GM21423 (cell line): ENCODE results near the gene DMAC2.
"Not testable (repeated sequence)": the region's sequence is repeated elsewhere in the genome, so short reads cannot be mapped to it uniquely, and the experiment has no call there.

ENCODE experiments used
- ATAC-seq: cut with Tn5 transposase; IDR thresholded peaks from one replicate; pipeline ENCODE4 v1.9.1; 2021; ENCODE audit warnings: mild to moderate bottlenecking, moderate library complexity; ENCODE audit not compliant: unreplicated experiment

DMAC2 gene

DNA sequence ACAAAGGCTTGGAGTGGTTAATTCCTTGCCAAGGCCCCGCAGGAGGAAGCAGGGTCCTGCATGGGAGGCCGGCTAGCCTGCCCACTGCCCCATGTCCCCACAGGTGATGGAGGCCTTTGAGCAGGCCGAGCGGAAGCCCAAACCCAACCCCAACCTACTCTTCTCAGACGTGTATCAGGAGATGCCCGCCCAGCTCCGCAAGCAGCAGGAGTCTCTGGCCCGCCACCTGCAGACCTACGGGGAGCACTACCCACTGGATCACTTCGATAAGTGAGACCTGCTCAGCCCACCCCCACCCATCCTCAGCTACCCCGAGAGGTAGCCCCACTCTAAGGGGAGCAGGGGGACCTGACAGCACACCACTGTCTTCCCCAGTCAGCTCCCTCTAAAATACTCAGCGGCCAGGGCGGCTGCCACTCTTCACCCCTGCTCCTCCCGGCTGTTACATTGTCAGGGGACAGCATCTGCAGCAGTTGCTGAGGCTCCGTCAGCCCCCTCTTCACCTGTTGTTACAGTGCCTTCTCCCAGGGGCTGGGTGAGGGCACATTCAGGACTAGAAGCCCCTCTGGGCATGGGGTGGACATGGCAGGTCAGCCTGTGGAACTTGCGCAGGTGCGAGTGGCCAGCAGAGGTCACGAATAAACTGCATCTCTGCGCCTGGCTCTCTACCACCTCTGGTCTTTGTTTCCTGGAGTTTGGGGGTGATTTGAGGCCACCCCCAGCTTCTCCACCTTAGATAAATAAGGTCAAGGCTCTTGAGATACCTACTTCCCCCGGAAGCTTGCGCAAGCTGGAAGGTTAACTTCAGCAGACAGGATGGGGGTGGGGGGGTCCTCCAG, 15.2 kb downstream of the DMAC2 start:
- ATAC-seq, result no peak

DNA sequence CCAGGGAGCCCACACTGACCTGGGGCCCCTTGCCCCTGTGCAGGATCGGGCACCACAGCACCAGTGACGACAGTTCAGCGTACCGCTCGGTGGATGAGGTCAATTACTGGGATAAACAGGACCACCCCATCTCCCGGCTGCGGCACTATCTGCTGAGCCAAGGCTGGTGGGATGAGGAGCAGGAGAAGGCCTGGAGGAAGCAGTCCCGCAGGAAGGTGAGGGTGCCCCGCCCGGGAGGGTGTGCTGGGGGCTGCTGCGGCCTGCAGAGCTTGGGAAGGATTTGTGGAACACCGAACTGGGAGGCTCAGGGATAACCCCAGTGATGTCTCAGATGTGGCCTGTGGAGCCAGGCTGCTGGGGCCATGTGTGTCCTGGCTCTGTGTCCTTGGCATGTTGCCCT, 16.8 kb downstream of the DMAC2 start:
- ATAC-seq, result no peak

DNA sequence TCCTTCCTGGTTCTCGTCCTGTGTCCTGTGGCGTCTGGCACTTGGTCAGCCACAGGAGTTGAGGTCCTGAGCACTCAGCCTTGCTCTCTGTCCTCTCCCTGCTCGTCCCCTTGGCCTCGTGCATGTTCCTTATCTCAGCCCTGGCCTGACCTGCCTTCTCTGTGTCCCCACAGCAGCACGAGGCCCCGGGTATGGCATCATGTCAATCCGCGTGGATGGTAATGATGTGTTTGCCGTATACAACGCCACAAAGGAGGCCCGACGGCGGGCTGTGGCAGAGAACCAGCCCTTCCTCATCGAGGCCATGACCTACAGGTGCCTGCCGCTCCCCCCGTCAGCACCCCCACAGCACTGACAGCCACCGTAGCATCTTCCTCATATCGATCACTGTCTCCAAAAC, 17.3 kb downstream of the DMAC2 start:
- ATAC-seq, result no peak

DNA sequence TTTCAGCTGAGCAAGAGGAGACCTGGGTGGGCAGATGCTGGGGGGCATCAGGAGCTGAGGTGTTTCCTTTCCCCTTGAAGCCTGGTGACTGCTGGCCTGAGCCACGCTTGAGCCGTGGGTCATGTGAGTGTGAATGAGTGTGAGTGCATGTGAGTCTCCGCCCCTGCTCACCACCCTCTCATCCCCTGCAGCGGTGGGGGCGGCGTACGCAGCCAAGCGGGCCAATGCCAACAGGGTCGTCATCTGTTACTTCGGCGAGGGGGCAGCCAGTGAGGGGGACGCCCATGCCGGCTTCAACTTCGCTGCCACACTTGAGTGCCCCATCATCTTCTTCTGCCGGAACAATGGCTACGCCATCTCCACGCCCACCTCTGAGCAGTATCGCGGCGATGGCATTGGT, 17.7 kb downstream of the DMAC2 start:
- no peak for ATAC-seq

DNA sequence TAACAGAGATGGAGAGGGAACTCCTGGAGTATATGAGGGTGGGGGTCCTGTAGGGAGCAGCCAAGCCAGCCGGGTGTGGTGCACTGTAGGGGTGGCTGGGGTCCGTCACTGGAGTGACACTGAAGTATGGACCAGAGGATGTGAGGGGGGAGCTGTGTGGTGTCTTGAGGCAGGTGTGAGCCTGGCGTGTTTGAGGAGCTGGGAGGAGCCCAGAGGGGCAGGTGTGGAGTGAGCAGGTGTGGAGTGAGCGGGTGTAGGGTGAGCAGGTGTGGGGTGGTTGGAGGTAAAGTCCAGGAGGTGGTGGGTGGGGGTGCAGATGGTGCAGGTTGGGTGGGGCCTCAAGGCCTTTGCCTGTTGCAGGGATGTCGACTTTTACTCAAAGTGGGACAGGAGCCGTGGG, 18.4 kb downstream of the DMAC2 start:
- ATAC-seq, result no peak

DNA sequence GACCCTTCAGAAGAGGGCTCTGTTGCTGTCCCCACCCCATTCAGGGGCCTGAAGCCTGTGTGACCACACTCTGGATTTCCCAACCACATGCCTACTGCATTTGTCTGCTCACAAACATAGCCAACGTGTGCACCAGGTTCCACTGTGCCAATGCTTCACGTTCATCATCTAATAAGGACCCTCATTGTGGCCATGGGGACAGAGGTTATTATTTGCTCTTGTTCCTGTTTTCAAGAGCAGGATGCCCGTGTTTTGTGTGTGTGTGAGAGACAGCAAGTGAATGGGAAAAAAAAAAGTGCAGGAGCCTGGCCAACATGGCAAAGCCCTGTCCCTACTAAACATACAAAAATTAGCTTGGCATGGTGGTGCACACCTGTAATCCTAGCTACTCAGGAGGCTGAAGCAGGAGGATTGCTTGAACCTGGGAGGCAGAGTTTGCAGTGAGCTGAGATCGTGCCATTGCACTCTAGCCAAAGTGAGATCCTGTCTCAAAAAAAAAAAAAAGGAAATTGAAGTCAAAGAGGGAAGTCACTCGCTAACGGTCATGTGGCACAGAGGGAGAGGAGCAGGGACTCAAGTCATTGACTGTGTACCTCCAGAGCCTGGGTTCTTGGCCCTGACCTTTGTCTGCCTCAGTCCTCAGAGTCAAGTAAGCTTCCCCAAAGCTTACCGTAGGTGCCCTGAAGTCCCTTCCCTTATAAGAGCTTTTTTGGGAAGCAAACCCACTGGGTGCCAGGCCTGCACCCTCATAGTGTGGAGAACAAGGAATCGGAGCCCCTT, 19.4 kb downstream of the DMAC2 start:
- no peak for ATAC-seq

DNA sequence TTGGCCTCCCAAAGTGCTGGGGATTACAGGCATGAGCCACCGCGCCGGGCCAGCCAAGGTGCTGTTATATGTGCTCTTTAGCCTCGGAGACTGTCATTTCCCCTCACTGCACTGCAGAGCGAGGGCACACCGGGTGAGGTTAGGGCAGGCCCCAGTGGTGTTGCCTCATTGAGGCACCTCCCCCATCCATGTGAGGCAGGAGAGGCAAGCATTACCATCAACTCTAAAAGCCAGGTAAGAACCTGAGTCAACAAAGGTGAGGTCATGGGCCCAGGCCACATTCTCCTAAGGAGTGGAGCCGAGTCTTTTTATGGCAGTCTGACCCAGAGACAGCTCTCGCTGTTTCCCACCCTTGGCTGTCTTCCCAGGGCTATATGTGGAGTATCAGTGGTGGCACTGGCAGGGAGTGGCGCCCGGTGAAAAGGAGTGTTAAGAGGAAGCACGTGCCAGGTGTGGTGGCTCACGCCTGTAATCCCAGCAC, 23.5 kb downstream of the DMAC2 start:
- ATAC-seq, result no peak

DNA sequence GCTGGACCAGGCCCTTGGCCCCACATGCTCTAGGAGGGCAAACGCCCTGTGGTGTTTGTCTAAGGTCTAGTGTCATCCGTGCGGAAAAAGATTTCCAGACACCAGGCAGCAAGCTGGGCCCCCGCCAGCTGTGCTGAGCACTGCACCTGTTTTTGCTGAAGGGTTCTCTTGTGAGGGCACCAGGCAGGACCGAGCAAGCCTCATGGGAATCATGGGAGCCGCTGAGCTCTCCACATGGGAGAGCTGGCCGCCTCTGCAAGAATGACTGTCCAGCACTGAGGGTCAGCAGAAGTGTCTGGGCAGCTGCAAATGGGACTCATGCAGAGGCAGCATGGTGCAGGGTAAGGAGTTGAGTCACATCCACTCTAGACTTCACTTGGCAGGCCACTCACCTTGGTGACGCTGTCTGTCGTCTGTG, 24.5 kb downstream of the DMAC2 start:
- ATAC-seq, result no peak

DNA sequence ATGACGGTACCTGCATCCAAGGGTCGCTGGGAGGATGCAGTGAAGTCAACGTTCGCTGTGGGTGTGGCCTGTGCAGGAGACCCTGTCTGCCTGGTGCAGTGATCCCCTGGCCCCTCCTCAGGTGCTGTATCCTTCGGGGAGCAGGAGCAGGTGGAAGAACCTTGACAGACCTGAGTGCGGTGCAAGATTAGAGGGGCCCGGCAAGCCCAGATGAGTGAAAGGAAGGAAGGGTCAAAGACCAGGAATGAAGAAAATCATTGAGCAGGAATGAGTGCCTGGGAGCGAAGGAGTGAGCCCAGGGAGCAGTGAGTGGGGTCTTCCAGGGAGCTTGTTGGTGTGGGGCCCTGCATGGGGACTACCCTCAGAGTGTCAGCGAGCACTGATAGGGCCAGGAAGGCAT, 25.3 kb downstream of the DMAC2 start:
- ATAC-seq, result no peak

DNA sequence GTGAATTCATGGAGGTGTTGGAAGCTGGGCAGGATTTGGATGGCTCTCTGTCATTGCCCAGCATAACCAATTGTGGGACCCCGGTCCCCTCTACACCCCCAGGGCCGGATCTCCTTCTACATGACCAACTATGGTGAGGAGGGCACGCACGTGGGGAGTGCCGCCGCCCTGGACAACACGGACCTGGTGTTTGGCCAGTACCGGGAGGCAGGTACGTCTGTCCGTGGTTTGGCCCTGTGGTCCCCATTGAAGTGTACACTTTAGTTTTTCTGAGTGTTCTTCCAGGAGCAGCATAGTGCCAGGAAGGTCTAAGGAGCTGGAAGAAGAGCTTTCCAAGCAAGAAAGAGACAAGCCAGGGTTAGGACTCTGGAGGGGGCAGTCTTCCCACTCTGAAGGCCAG, 25.8 kb downstream of the DMAC2 start:
- ATAC-seq, result no peak

DNA sequence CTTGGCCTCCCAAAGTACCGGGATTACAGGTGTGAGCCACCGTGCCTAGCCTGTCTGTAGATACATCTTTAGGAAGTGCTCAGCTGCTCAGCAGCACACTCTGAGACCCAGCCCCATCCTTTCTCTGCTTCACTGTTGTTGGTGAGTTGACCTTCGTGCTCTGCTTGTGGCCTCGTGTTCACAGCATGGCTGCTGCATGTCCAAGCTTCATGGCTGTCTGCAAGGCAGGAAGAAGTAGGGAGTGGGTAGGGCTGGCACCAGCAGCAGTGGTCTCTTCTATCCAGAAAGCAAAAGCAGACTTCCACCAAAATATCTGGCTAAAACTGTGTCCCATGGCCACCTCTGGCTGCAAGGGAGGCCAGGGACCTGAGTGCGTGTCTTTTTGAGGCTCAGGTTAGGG, 26.8 kb downstream of the DMAC2 start:
- ATAC-seq, result no peak

DNA sequence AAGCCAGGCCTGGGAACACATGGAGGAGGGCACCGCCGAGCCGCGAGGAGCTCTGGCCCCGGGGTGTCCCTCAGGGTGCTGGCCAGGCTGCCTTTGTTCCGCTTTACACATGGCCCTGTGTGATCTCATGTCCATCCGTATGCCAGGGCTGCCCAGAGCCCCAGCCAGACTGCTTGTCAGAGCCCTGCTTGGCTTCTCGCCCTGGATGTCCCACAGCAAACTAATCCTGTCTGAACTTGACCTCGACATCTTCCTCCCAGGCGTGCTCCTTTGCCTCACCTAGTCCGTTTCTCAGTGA, 27.8 kb downstream of the DMAC2 start:
- ATAC-seq, result no peak

DNA sequence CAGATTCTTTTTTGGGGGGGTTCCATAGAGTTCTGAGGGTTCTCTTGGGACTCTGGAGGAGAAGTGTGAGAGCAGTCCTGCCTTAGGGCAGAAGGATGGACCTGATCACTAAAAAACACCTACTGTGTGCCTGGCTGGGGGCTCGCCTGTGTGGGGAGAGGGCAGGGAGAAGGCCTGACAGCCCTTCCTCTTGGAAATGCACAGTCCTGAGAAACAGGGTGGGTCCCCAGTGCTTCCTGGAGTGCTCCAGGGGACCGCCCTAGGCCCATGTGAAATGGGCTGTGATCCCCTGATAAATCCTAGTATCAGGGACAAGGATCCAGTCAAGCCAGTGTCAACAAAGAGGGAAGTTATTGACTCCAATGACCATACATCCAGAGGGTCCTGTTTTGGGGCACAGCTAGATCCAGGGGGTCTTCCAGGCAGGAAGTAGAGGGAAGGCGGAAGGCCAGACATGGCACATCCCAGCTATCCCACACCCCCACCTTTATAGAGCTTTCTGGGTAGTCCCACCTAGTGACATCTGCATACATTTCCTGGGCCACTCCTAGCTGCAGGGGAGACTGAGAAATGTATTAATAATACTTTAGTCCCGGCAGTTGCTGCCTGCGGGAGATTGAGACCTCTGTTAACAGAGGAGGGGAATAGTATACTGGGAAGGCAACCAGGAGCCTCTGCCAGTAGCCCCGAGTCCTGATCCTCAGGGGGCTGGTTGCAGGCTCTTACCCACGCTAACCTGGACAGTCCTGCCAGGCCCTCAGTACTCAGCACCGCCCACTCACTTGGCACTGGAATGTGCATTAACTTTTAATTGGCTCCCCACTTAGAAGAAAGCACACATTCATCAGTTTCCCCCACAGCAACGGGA, 28.4 kb downstream of the DMAC2 start:
- no peak for ATAC-seq

DNA sequence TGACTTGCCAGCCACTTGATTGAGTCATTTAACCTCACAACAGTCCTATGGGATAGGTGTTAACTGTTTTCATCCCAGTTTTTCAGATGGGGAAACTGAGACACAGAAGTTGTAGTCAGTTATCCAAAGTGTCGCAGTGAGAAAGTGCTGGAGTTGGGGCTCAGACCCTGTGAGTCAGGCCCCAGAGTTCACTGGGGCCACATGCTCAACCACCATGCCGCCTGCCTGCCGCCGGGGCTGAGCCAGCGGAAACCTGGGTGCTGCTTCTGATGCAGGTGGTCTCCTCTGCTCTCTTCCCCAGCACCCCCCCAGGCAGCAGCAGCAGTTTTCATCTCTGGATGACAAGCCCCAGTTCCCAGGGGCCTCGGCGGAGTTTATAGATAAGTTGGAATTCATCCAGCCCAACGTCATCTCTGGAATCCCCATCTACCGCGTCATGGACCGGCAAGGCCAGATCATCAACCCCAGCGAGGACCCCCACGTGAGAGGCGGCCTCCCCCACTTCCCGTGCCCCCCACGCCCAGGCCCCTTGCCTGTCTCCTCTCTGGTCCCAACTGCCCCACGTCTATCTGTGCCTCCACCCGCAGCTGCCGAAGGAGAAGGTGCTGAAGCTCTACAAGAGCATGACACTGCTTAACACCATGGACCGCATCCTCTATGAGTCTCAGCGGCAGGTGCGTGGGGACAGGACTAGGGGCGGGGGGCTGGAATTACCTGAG, 29.2 kb downstream of the DMAC2 start:
- no peak for ATAC-seq

DNA sequence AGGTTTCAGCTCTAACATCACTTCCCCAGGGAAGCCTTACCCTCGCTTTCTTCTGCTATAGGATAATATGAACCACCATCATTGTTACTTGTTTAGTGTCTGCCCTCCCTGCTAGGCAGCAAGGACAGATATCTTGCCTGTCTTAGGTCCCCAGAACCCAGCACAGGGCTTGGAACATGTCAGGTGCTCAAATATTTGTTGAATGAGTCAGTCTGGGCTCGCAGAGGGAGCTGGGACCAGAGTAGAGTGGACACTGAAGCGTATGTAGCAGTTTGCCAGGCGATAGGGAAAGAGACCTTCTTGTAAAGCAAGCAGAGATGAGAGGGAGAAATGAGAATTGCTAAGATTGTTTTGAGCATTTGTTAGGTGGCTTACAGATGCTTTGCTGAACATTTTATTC, 30.4 kb downstream of the DMAC2 start:
- ATAC-seq, result no peak

DNA sequence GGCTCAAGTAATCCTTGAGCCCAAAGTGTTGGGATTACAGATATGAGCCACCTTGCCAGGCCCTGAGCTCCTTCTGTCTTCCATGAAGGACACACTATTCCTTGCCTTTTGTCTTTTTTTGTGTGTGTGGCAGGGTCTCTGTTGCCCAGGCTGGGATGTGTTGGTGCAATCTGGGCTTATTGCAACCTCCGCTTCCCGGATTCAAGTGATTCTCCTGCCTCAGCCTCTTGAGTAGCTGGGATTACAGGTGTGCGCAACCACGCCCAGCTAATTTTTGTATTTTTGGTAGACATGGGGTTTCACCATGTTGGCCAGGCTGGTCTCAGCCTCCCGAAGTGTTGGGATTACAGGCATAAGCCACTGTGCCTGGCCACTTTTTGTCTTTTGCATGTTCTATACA, 30.9 kb downstream of the DMAC2 start:
- ATAC-seq, result not testable (repeated sequence)

DNA sequence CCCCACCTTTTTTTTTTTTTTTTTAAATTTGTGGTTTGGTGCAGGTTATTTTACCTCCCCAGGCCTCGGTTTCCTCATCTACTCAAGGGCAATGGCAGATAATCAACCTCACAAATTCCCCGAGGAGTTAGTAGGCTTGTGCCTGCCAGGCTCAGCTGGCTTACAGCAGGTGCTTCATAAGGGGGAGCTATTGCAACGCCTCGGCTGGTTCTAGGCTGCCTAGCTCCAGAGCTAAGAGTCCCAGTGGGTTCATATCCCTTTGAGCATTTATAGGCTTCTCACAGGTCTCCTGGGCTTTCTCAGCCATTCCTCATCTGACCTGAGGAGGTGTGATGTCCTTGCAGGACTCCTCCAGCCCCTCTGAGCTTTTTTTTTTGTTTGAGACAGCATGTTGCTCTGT, 31.5 kb downstream of the DMAC2 start:
- no peak for ATAC-seq

DNA sequence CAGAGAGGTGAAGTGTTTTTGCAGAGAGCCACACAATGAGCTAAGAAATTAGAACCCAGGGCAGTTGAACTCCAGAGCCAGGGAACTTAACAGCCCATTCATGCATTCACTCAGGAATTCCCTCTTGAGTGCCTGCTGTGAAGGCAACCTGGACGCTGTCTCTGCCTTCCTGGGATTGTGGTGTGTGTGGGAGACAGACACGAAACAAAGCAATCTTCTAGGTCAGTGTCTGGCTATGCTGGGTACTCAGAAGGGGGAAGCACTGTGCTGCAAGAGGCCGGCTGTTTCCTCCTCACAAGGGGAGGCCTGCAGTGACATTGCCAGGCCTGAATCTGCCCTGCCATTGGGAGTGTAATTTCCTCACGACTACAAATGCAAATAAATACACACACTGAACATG, 32.4 kb downstream of the DMAC2 start:
- ATAC-seq, result no peak

DNA sequence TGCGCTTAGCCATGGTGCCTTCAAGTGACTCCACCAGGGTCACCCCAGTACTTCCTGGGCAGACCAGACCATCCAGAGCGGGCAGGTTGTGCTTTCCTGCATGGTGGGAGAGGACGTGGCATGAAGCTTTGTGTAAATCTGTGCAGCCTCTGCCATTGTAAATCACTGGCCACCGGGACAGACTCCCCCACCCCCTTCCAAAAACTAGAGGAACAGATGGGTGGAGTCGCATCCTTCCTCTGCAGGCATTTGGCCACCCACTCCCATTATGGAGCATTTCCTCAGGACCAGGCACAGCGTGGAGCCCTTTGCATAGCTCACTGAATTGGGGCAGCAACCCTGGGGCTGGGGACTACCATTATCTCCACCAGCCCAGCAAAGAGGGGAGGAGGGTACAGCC, 33.9 kb downstream of the DMAC2 start:
- ATAC-seq, result no peak

DNA sequence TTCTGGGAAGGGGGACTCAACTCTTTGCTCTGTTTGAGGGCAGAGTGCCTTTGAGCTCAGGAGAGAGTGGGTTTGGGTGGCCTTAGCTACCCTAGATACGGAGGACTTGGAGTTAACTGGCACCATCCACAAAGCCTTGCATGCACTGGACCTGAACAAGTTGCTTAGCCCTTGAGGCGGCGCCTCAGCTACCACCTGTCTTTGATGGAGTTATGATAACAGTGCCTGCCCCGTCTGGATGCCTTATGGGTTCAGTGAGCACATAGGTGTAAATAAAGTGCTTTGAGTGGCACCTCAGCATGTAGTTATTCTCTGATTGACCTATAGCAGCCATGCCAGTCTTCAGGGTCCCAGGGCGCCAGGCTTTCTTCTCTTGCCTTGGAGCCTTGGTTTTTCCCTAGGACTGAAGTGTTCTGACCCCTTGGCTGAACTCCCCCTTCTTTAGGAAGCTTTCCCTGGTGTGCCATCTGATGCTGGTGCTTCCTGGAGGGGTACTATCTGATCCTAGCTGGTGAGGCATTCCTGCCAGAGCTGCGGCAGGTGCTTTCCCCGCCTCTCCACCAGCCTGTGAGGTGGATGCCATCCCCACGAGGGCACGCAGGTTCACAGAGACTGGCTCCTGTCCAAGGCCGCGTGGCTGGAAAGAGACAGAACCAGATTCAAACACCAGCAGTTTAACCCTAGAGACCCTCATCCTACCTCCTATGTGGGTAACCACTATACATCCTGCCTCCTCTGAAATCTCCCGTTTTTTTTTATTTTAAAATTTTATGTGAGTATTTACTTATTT, 36.3 kb downstream of the DMAC2 start:
- ATAC-seq, result no peak
